K562 (cell line): ENCODE measurements around the gene LPA. TPM values are rescaled to one million over a fixed set of nuclear protein-coding genes. Genes with fewer than 3 reads are reported as not detected.
A peak's percentile ranks its signal among the peaks of the same experiment; 100 is the strongest.
"Not testable (repeated sequence)": the region's sequence is repeated elsewhere in the genome, so short reads cannot be mapped to it uniquely, and the experiment has no call there.

ENCODE experiments used
- ATAC-seq: fragments of 200-7000 bp; cut with Tn5 transposase; 3 replicates; pipeline ENCODE4 v1.9.1; 2020; ENCODE audit warnings: moderate library complexity
- BruUV-seq: library from RNA; stranded (reverse); fragments of 400-500 nt; replicated peaks from 2 replicates; lab custom pipeline; 2021; lab: Mats Ljungman, UMichigan
- CTCF ChIA-PET: fragments of 300-600 bp; formaldehyde crosslinking; extraction: SDS; loops from one replicate; lab custom pipeline; 2021; ENCODE audit warnings: low intra/inter-chr PET ratio; lab: Yijun Ruan, JAX
- POLR2A ChIA-PET: fragments of 300-600, 350-650 bp; sonication (Branson Sonifier 250); formaldehyde crosslinking; extraction: SDS; loops from one replicate; lab custom pipeline; 2021; ENCODE audit warnings: antibody characterized with exemption, inconsistent platforms; lab: Yijun Ruan, JAX
- DNase-seq, 4 experiments: peaks; one replicate each; pipeline versions ENCODE4 v3.0.0 to v3.0.0-alpha.2; 2011 to 2018; ENCODE audit warnings: low spot score in 3 of 4, mixed read lengths in 3 of 4; ENCODE audit errors: extremely low read depth in 1 of 4
- FAIRE-seq: peaks from 2 replicates; lab custom pipeline; 2011; peaks lifted over from hg19 to GRCh38; lab: Jason Lieb, UNC
- H2AFZ ChIP-seq: 2 replicates; pipeline ENCODE4 v1.6.0; 2011; ENCODE audit warnings: low read depth, low read length, control low read depth, inconsistent platforms
- H3K27ac ChIP-seq: fragments of 200-600 bp; 3 replicates; pipeline ENCODE4 v1.8.0; 2011; ENCODE audit warnings: low read depth, mild to moderate bottlenecking, control low read depth, inconsistent platforms, low read length, moderate library complexity, mixed read lengths; ENCODE audit errors: extremely low read depth
- H3K27me3 ChIP-seq, 2 experiments: fragments of 300-600 bp in 1 of 2; 2 replicates in 1 of 2; 3 replicates in 1 of 2; pipeline versions ENCODE4 v1.6.0 to v1.8.0; 2011; ENCODE audit warnings: inconsistent platforms in 2 of 2, low read length in 2 of 2, mild to moderate bottlenecking in 1 of 2, mixed read lengths in 1 of 2, moderate library complexity in 1 of 2; ENCODE audit not compliant: control insufficient read depth in 2 of 2, insufficient read depth in 2 of 2
- H3K36me3 ChIP-seq: fragments of 300-600 bp; 3 replicates; pipeline ENCODE4 v1.8.0; 2011; ENCODE audit warnings: mild to moderate bottlenecking, low read length, inconsistent platforms; ENCODE audit not compliant: control insufficient read depth, insufficient read depth
- H3K4me1 ChIP-seq, 2 experiments: fragments of 200-600 bp in 1 of 2; replicated peaks in 1 of 2; 2 replicates in 1 of 2; 3 replicates in 1 of 2; pipeline versions ENCODE4 v1.5.1 to v1.8.0; 2011; ENCODE audit warnings: inconsistent platforms in 2 of 2, low read length in 2 of 2, mild to moderate bottlenecking in 1 of 2, mixed read lengths in 1 of 2, moderate library complexity in 1 of 2; ENCODE audit not compliant: control insufficient read depth in 2 of 2, insufficient read depth in 2 of 2
- H3K4me2 ChIP-seq: 2 replicates; pipeline ENCODE4 v1.6.1; 2011; ENCODE audit warnings: low read length, control low read depth, inconsistent platforms, mixed read lengths; ENCODE audit not compliant: insufficient read depth
- H3K4me3 ChIP-seq: fragments of 200-600 bp; sonication (generic), shearing (Covaris generic); 2 replicates; pipeline ENCODE4 v1.5.1; 2016; ENCODE audit warnings: control low read depth, inconsistent platforms
- H3K79me2 ChIP-seq: fragments of 200-600 bp; 3 replicates; pipeline ENCODE4 v1.8.0; 2011; ENCODE audit warnings: low read length, inconsistent platforms; ENCODE audit not compliant: control insufficient read depth, insufficient read depth
- H3K9ac ChIP-seq, 2 experiments: 2 replicates each; pipeline versions ENCODE4 v1.6.0 to v1.6.1; 2011; ENCODE audit warnings: low read depth in 2 of 2, low read length in 2 of 2, control low read depth in 1 of 2, inconsistent platforms in 1 of 2, mild to moderate bottlenecking in 1 of 2, mixed read lengths in 1 of 2; ENCODE audit not compliant: insufficient read depth in 1 of 2
- H3K9me1 ChIP-seq: one replicate; pipeline ENCODE4 v1.6.0; 2011; ENCODE audit warnings: inconsistent platforms, mild to moderate bottlenecking, low read length, moderate library complexity; ENCODE audit not compliant: control insufficient read depth, insufficient read depth
- H3K9me3 ChIP-seq: replicated peaks from 2 replicates; pipeline ENCODE4 v1.5.1; 2011; ENCODE audit warnings: low read depth, low read length, inconsistent platforms; ENCODE audit not compliant: control insufficient read depth, insufficient read depth
- H4K20me1 ChIP-seq: replicated peaks from 2 replicates; pipeline ENCODE4 v1.6.1; 2011; ENCODE audit warnings: low read length, inconsistent platforms, mixed read lengths; ENCODE audit not compliant: control insufficient read depth, insufficient read depth
- AFF1 ChIP-seq, 2 experiments: fragments of 450-650 bp; IDR thresholded peaks; 2 replicates each; pipeline ENCODE4 v1.6.1; 2018; ENCODE audit warnings: mild to moderate bottlenecking in 2 of 2, low read depth in 1 of 2; ENCODE audit not compliant: partially characterized antibody in 2 of 2
- CTCF ChIP-seq, 3 experiments: IDR thresholded peaks in 2 of 3; conservative IDR thresholded peaks in 1 of 3; 2 replicates each; pipeline ENCODE4 v1.5.1; 2011 to 2012; ENCODE audit warnings: low read length in 3 of 3, mild to moderate bottlenecking in 3 of 3, control low read depth in 2 of 3, improper control_type of control experiment in 1 of 3, inconsistent platforms in 1 of 3, low read depth in 1 of 3, mixed read lengths in 1 of 3, moderate library complexity in 1 of 3; ENCODE audit not compliant: insufficient read depth in 2 of 3
- GTF2B ChIP-seq: IDR thresholded peaks from 2 replicates; pipeline ENCODE4 v1.6.1; 2011; ENCODE audit not compliant: insufficient read length; ENCODE audit errors: extremely low read depth
- KLF6 ChIP-seq: fragments of 250-450 bp; sonication (Bioruptor Pico); IDR thresholded peaks from 2 replicates; pipeline ENCODE4 v1.4.0; 2020; ENCODE audit warnings: mild to moderate bottlenecking, moderate library complexity, borderline replicate concordance
- MAFG ChIP-seq: fragments of 450-650 bp; conservative IDR thresholded peaks from 2 replicates; pipeline ENCODE4 v1.6.1; 2016; ENCODE audit warnings: missing genetic modification characterization, missing compliant biosample characterization
- RAD21 ChIP-seq, 2 experiments: fragments of 250-450 bp in 1 of 2; fragments of 450-650 bp in 1 of 2; sonication (Bioruptor Pico) in 1 of 2; formaldehyde crosslinking in 1 of 2; IDR thresholded peaks in 1 of 2; conservative IDR thresholded peaks in 1 of 2; 2 replicates each; pipeline versions ENCODE4 v1.4.0 to v1.8.0; 2020 to 2022; ENCODE audit warnings: mild to moderate bottlenecking in 2 of 2, moderate library complexity in 1 of 2
- ZNF165 ChIP-seq: fragments of 250-450 bp; sonication (Bioruptor Pico); IDR thresholded peaks from 2 replicates; pipeline ENCODE4 v1.4.0; 2020; ENCODE audit warnings: borderline replicate concordance
- WGBS: fragments of 100-300 bp; shearing (Covaris generic); methylation state at CpG from one replicate; pipeline ENCODE4 v1.1.6; 2016; ENCODE audit warnings: low coverage, mixed read lengths; ENCODE audit not compliant: insufficient coverage; ENCODE audit errors: missing lambda C conversion rate; 5-methylcytosine and 5-hydroxymethylcytosine counted together
- in situ Hi-C: fragments of 300-500 bp; cut with MboI; formaldehyde crosslinking; loops from 4 replicates; pipeline ENCODE4 v1.15.0; 2018; ENCODE audit warnings: inconsistent platforms, mixed read lengths
- intact Hi-C: fragments of 100-400 bp; cut with micrococcal nuclease; formaldehyde crosslinking; loops from 2 replicates; pipeline ENCODE4 v1.14.2; 2022
- polyA plus RNA-seq, 8 experiments: library from polyadenylated mRNA; depleted of rRNA in 4 of 8; stranded (reverse) in 5 of 8; unstranded in 3 of 8; fragments of >200 nt; fragmentation: Nextera tagmentation in 2 of 8; fragmentation: Illumina TruSeq in 1 of 8; extraction: Ambion mirVana in 2 of 8; extraction: Trizol in 1 of 8; gene quantifications; 2 replicates each; pipeline versions ENCODE4 v1.2.1 to v1.2.3, GENCODE V29; 2011 to 2014; ENCODE audit warnings: inconsistent platforms in 1 of 8, missing spikeins in 1 of 8
- total RNA-seq, 7 experiments: library from RNA; depleted of rRNA in 6 of 7; stranded (reverse); fragments of >200 nt in 6 of 7; fragmentation: Illumina TruSeq in 2 of 7; extraction: Trizol in 2 of 7; gene quantifications; 2 replicates each; pipeline versions ENCODE4 v1.2.1 to v1.2.3, GENCODE V29; 2011 to 2021; ENCODE audit warnings: low replicate concordance in 1 of 7

LPA gene
- total and polyA plus RNA-seq, 9 of the 15 experiments (the other 6 are each of a cell fraction or from before 2014, with no cell fraction given): 0.01 to 0.18 (median 0.07) TPM; not detected in 6

GRCh38 chr6:160595297-160595696, 68.8 kb downstream of the LPA start:
- H3K4me1 ChIP-seq, H3K4me3 ChIP-seq, H3K4me2 ChIP-seq, H3K79me2 ChIP-seq, H4K20me1 ChIP-seq, intact Hi-C loops, H3K9ac ChIP-seq, H3K36me3 ChIP-seq: not testable (repeated sequence)
- ATAC-seq: peak; percentile 85
- WGBS: 0% methylated on average over 4 of the region's 4 CpGs
- TF ChIP-seq RAD21 (CRISPR knock-in tag; conservative IDR thresholded peaks at IDR 0.05 in 1 of 2, IDR thresholded peaks at IDR 0.05 in 1 of 2) (0 out of 4 replicates have a peak, but pooled peaks of 1 of the 2 experiments have one; percentile 20), CTCF (IDR thresholded peaks at IDR 0.05 in 2 of 3, conservative IDR thresholded peaks at IDR 0.05 in 1 of 3; ENCODE audit: insufficient read depth in 2 of 3, low read depth in 1 of 3, low read length in 3 of 3) (peak; percentile 29 to 52 (median 32); a peak in 4 of 6 replicates)
- TF ChIP-seq, all 486 proteins: peak for 2; not testable (repeated sequence) for 484
- CTCF ChIA-PET, DNase-seq, H3K9me3 ChIP-seq, H3K27ac ChIP-seq, in situ Hi-C loops, BruUV-seq, H3K9me1 ChIP-seq, H2AFZ ChIP-seq, POLR2A ChIA-PET: not testable (repeated sequence)
- peak; percentile 62 for FAIRE-seq
- peaks cover 8 to 12% of the 10 kb centered on the region in 2 experiments; a peak in 2 of 5 replicates for H3K27me3 ChIP-seq

DNA sequence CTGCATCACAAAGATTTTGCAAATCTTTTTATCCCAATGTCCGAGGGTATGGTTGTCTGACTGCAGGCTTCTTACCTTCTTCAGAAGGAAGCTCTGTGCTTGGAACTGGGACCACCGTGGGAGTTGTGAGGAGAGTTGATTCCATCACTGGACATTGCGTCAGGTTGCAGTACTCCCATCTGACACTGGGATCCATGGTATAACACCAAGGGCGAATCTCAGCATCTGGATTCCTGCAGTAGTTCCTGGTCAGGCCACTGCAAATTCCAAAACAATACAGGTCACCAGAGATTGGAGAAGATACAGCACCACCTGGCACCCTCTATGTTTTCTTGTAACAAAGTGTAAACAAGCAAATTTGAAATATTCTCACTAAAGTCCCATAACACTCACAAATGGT, 77.7 kb downstream of the LPA start:
- Histone ChIP-seq H3K9ac (no peak overlapping the region), H3K27ac (no peak overlapping the region), H4K20me1 (no peaks in the 10 kb centered on the region), H3K9me3 (no peaks in the 10 kb centered on the region), H3K4me3 (no peak overlapping the region), H3K36me3 (no peaks in the 10 kb centered on the region), H3K27me3 (peaks cover 0 to 2% of the 10 kb centered on the region in 2 experiments; a peak in 1 of 5 replicates), H3K9me1 (no peaks in the 10 kb centered on the region), H3K4me2 (no peak overlapping the region), H3K4me1 (no peaks in the 10 kb centered on the region), H2AFZ (no peak overlapping the region), H3K79me2 (no peaks in the 10 kb centered on the region)
- POLR2A ChIA-PET: no interaction called here
- intact Hi-C loops: no loop called here
- WGBS: 0% methylated on average over 4 of the region's 4 CpGs
- CTCF ChIA-PET: no interaction called here
- in situ Hi-C loops: no loop called here
- DNase-seq: no peak
- BruUV-seq: no TSS peak
- no peak for FAIRE-seq
- no peak for ATAC-seq
- TF ChIP-seq ZNF165 (CRISPR knock-in tag) (no peak), AFF1 (IDR thresholded peaks at IDR 0.05; ENCODE audit: low read depth in 1 of 2, partially characterized antibody in 2 of 2) (no peak), MAFG (tag) (no peak), KLF6 (no peak), GTF2B (no peak)
